ACHN (cell line): Measurements from ENCODE around the gene PANK1.

Source experiments
- DNase-seq: peaks from one replicate; pipeline ENCODE4 v3.0.0-alpha.2; 2015
- in situ Hi-C: cut with HindIII; loops from 2 replicates; pipeline ENCODE4 v1.10.0; 2017; ENCODE audit warnings: low sequenced_read_pairs, low pct_ligation_motif_present, low pct_unique_long_range_greater_than_20kb

The PANK1 gene

GRCh38 chr10:89644967-89645741, at the start of gene PANK1:
Gene PANK1 (minus strand): TSS chr10:89645242. CDS start chr10:89644891, 351 bp downstream.
- DNase-seq = peak; percentile 85
- in situ Hi-C loops = no loop called here

DNA sequence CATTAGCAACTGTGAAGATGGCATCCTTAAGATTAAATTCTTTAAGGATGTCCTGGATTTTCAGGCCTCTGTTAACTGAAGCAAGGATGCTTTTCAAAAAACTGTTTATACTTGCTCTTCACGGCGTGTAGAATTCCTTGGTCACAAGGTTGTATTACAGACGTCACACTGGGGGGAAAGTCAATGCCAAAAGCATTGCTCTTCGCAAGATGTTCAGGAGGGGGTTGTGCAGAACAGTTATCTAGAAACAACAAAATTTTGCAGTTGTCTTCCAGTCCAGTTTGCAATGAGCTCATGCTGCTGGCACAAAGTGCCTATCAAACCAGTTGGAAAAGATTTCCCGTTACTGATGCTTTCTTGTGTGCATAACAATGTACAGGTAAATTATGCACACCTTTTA, 48.1 kb upstream of the PANK1 start:
- in situ Hi-C loops = no loop called here
- no peak for DNase-seq

- DNase-seq = no peak
- in situ Hi-C loops = no loop called here
Observed at GRCh38 chr10:89692416-89692815, 47.4 kb upstream of the PANK1 start.

DNA sequence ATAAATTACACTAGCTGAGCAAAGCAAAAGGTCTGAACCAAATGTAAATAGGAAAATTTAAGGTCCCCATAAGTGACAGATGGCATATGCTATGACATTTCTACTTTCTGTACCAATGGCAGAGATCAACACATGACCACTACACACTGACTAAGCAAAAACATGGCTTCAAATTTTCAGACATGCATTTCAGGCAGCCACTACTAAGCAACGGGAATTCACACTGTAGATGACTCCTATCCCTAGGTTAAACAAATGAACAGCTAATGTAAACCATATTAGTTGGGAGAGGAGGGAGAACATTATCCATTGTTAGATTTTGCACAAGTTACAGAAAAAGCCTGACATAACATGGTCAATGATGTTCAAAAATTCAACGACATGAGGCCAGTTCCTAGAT, 45.0 kb upstream of the PANK1 start:
- in situ Hi-C loops = no loop called here
- no peak for DNase-seq

DNA sequence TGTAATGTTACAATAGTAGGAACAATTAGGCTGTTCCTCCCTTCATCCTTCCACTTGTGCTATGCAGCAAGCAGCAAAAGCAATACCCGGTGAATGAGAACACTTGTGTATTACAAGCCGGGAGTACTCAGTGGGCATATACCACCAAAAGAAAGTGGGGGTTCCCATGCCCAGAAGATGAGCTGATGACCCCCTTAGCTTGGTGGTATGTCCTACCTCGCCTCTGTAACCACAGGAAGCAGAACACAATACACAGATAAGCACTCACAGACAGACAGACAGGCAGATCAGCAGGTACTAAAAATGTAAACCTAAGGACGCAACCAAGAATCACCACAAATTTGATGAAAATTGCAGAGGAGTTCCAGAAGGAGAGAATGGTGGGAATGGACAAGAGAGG, 40.9 kb upstream of the PANK1 start:
- no peak for DNase-seq
- in situ Hi-C loops = no loop called here

- in situ Hi-C loops = no loop called here
- DNase-seq = no peak
Observed at GRCh38 chr10:89684604-89685003, 39.6 kb upstream of the PANK1 start.

DNA sequence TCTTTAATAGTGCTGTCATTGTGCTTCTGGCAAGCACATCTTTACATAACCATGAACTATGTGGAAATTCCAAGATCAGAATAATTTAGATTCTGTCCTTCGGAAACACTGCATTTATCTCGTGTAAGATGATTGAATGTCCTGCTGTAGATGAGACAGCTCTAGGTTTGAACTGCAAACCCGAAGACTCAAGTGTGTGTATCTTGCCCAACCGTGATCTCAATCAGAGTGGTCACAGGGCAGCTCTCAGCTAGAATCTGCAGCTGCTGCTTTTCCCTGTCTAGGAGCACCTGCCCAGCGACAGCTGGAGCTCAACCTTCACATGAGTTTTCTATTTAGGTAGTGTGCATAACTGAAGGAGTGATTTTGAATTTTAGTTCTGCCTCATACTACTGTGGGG, 38.8 kb upstream of the PANK1 start:
- in situ Hi-C loops = no loop called here
- no peak for DNase-seq

DNA sequence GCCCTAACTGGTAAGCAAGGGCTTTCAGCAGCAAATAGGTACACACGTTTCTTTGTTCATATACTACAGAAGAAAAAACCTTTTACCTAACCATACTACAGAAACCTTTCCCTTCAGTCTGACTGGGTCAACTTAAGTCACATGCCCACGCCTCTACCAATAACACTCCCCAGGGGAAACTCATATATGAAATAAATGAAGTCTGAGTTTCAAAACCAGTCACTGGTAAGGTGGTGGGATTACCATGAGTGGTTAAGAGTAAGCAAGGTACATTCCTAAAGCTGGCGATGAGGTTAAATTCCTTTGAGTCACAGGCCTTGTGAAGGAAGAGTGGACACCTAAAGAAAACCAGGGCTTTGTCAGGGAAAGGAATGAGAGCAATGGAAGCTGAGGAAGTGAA, 34.9 kb upstream of the PANK1 start:
- in situ Hi-C loops = no loop called here
- DNase-seq = no peak

GRCh38 chr10:89677341-89677740, 32.3 kb upstream of the PANK1 start:
- DNase-seq = no peak
- in situ Hi-C loops = no loop called here

DNA sequence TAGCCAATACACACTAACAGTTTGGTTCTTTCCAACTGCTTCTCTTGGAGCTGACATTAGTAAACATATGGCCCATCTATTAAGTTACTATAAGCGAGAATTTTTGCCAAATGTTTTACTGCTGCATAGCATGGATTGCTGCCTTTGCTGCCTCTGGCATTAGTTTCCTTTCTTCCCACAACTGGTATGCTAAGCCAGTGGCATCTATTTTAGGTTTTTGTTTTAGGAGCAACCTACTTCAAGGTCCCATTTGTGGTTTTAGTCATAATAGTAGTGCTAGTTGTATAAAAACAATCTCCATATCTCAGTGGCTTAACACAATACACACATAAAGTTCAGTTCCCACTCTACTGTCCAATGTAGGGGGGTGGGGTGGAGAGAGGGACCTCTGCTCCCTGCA, 25.9 kb upstream of the PANK1 start:
- DNase-seq = no peak
- in situ Hi-C loops = no loop called here

- in situ Hi-C loops = no loop called here
- no peak for DNase-seq
Observed at GRCh38 chr10:89669985-89670384, 24.9 kb upstream of the PANK1 start.

DNA sequence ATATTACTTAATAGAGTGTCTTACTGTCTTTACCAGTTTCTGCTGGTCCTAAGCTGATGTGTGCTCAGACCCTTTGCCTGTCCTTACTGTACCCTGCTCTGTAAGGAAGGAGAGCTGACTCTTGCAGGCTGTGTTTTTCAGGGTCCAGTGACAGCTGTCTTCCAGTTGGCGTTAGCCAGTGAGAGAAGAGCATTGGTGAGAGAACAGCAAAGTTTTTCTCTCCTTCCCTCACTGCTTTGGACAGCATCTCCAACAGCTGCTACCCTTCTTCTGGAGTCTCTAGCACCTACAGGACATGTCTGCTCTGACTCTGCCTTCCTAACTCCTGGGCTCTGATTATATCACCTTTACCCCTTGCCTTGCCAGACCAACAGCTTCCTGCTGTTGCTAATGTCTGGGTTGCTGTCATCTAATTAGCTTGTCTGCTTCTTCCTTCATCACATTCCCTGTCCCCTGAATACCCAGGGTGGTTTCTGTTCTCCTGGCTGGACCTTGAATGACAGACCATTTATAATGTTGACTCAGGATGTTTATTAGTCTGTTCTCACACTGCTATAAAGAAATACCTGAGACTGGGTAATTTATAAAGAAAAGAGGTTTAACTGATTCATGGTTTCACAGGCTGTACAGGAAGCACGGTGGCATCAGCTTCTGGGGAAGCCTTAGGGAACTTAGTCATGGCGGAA, 23.5 kb upstream of the PANK1 start:
- no peak for DNase-seq

GRCh38 chr10:89666138-89666537, 21.1 kb upstream of the PANK1 start:
- in situ Hi-C loops = no loop called here
- DNase-seq = no peak

More for the DNA sequence above, 23.5 kb upstream of the PANK1 start:
- in situ Hi-C loops = no loop called here

GRCh38 chr10:89665302-89665701, 20.3 kb upstream of the PANK1 start:
- DNase-seq = no peak

DNA sequence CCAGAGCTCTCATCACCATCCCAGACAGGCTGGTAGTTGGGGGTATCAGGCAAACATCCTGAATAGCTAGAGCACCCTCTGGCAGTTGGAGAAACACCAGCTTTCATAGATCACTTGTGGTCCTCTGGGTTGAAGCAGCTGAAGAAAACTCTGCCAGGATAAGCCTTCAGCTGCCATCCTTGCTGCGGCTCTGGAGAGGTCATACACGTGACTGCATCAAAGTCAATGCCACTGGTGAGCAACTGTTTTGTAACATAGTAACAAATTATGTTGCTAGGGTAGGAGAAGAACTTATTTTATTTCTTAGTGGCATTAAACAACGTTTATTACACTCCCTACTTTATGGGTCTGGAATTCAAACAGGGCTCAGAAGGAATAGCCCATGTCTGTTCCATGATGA, 19.2 kb upstream of the PANK1 start:
- in situ Hi-C loops = no loop called here
- DNase-seq = no peak

More at GRCh38 chr10:89665302-89665701, 20.3 kb upstream of the PANK1 start:
- in situ Hi-C loops = no loop called here

GRCh38 chr10:89663144-89663543, 18.1 kb upstream of the PANK1 start:
- no peak for DNase-seq
- in situ Hi-C loops = no loop called here

DNA sequence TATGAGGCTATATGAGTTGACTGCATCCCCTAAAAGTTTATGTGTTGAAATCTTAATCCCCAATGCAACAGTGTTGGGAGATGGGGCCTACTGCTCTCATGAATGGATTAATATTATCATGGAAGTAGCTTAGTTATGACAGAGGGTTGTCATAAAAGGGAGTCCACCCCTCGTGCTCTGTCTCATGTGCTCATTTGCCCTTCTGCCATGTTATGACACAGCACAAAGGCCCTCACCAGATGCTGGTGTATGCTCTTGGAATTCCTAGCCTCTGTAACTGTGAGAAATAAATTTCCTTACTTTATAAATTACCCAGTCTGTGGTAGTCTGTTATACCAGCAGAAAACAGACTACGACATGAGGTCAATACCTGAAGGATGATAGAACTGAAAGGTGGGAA, 17.6 kb upstream of the PANK1 start:
- DNase-seq = no peak
- in situ Hi-C loops = no loop called here

DNA sequence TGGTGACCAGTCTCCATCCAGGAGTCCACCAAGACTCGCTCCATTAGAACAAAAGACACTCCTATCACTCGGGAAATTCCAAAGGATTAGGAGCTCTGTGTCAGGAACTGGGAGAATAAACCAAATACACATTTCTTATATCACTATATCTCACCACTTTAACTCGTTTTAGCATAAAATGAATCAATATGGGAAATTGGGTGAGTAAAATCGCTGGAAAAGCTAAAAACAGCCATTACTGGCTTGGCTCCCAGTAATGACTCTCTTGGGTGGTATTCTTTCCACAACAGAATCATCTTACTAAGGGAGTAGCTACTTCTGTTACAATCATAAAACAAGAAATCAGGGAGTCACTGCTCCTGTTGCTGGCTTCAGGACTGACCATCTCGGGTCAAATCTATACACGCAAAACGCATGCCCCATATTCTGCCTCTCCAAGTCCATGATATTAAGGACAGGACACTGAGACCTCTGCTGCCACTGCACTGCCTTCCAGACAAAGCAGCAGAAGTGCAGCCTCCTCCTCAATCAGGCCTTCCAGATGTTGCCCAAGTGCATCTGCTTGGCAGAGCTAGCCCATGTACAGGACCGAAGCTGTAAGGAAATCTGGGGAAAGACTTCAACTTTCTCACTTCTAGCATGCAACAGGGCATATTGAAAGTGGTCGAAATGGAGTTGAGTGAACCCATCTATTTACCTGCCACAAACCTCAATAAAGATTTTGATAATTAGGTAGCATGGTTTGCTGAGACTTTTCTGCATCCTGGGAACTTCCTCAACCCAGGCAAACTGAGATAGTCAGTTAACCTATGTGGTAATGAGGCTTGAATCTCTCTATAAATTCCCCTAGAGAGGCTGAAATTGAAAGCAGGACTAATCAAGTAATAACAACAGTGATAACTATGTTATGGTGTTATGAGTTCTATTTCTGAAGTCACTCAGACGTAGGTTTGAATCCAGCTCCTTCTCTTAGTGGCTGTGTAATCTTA, 14.4 kb upstream of the PANK1 start:
- in situ Hi-C loops = no loop called here
- DNase-seq = no peak

GRCh38 chr10:89657302-89657701, 12.3 kb upstream of the PANK1 start:
- DNase-seq = no peak
- in situ Hi-C loops = no loop called here
